Endothelial cell of umbilical vein (primary cell): ENCODE data around the gene SAMD14. TPM values are rescaled to one million over a fixed set of nuclear protein-coding genes. Genes with fewer than 3 reads are reported as not detected.

Experiments
- BruUV-seq: library from RNA; stranded (reverse); fragments of 400-500 nt; replicated peaks from 2 replicates; lab custom pipeline; 2021; lab: Mats Ljungman, UMichigan
- CTCF ChIA-PET: fragments of 300-600, 350-600 bp; sonication (Branson Sonifier 250); formaldehyde crosslinking; loops from one replicate; lab custom pipeline; 2021; ENCODE audit warnings: antibody characterized with exemption, inconsistent platforms; lab: Charles Lee
- POLR2A ChIA-PET: fragments of 300-600, 350-600 bp; sonication (Branson Sonifier 250); formaldehyde crosslinking; loops from one replicate; lab custom pipeline; 2021; ENCODE audit warnings: antibody characterized with exemption, inconsistent platforms; lab: Charles Lee
- DNase-seq: peaks from one replicate; pipeline ENCODE4 v3.0.0-alpha.2; 2011; ENCODE audit warnings: low read depth, low spot score
- FAIRE-seq: peaks from 2 replicates; lab custom pipeline; 2011; peaks lifted over from hg19 to GRCh38; lab: Jason Lieb, UNC
- H2AFZ ChIP-seq: 2 replicates; pipeline ENCODE4 v1.6.0; 2012; ENCODE audit warnings: low read depth, low read length, control low read depth, inconsistent platforms
- H3K27ac ChIP-seq: 2 replicates; pipeline ENCODE4 v1.5.1; 2011; ENCODE audit warnings: low read depth, mild to moderate bottlenecking, control low read depth, low read length, moderate library complexity; ENCODE audit not compliant: insufficient read depth
- H3K27me3 ChIP-seq, 2 experiments: 2 replicates each; pipeline versions ENCODE4 v1.6.0 to v1.6.1; 2011; ENCODE audit warnings: low read length in 2 of 2, mixed read lengths in 1 of 2; ENCODE audit not compliant: control insufficient read depth in 2 of 2, insufficient read depth in 2 of 2
- H3K36me3 ChIP-seq, 2 experiments: 2 replicates in 1 of 2; 3 replicates in 1 of 2; pipeline ENCODE4 v1.5.1; 2011; ENCODE audit warnings: low read length in 2 of 2, mild to moderate bottlenecking in 1 of 2, moderate library complexity in 1 of 2; ENCODE audit not compliant: control insufficient read depth in 2 of 2, insufficient read depth in 2 of 2; ENCODE audit errors: extremely low read depth in 1 of 2
- H3K4me1 ChIP-seq: 3 replicates; pipeline ENCODE4 v1.5.1; 2011; ENCODE audit warnings: mild to moderate bottlenecking, low read length; ENCODE audit not compliant: control insufficient read depth, insufficient read depth; ENCODE audit errors: extremely low read depth
- H3K4me2 ChIP-seq: 2 replicates; pipeline ENCODE4 v1.6.1; 2011; ENCODE audit warnings: low read length, control low read depth, mixed read lengths; ENCODE audit not compliant: insufficient read depth
- H3K4me3 ChIP-seq, 3 experiments: fragments of 200-600 bp in 1 of 3; sonication (generic), shearing (Covaris generic) in 1 of 3; replicated peaks in 1 of 3; 2 replicates each; pipeline ENCODE4 v1.5.1; 2011 to 2016; ENCODE audit warnings: control low read depth in 3 of 3, low read length in 3 of 3, mild to moderate bottlenecking in 2 of 3, inconsistent platforms in 1 of 3, low read depth in 1 of 3, moderate library complexity in 1 of 3; ENCODE audit not compliant: insufficient read depth in 1 of 3
- H3K79me2 ChIP-seq: 2 replicates; pipeline ENCODE4 v1.6.0; 2012; ENCODE audit warnings: low read length, inconsistent platforms; ENCODE audit not compliant: control insufficient read depth, insufficient read depth
- H3K9ac ChIP-seq: replicated peaks from 2 replicates; pipeline ENCODE3; 2011; ENCODE audit warnings: low read length, control low read depth; ENCODE audit not compliant: insufficient read depth; ENCODE audit errors: extremely low read depth
- H3K9me1 ChIP-seq: replicated peaks from 3 replicates; pipeline ENCODE4 v1.6.0; 2011; ENCODE audit warnings: mild to moderate bottlenecking, low read length; ENCODE audit not compliant: control insufficient read depth, insufficient read depth; ENCODE audit errors: extremely low read depth
- H3K9me3 ChIP-seq: replicated peaks from 2 replicates; pipeline ENCODE4 v1.5.1; 2012; ENCODE audit warnings: low read length, inconsistent platforms; ENCODE audit not compliant: control insufficient read depth, insufficient read depth
- H4K20me1 ChIP-seq: replicated peaks from 2 replicates; pipeline ENCODE3; 2011; ENCODE audit warnings: mild to moderate bottlenecking, low read length; ENCODE audit not compliant: control insufficient read depth, insufficient read depth; ENCODE audit errors: extremely low read depth
- CTCF ChIP-seq, 2 donors: IDR thresholded peaks; 1 replicate in 1 of 2; 2 replicates in 1 of 2; pipeline ENCODE4 v1.5.1; 2011; ENCODE audit warnings: low read length in 2 of 2, mild to moderate bottlenecking in 2 of 2, moderate library complexity in 2 of 2, control low read depth in 1 of 2, inconsistent platforms in 1 of 2, low read depth in 1 of 2; ENCODE audit not compliant: insufficient read depth in 1 of 2; ENCODE audit errors: extremely low read depth in 1 of 2
- EZH2 ChIP-seq: IDR thresholded peaks from 2 replicates; pipeline ENCODE4 v1.6.1; 2012; ENCODE audit warnings: borderline replicate concordance, low read depth, mild to moderate bottlenecking, moderate library complexity, low read length, inconsistent platforms; ENCODE audit not compliant: severe bottlenecking
- FOS ChIP-seq: IDR thresholded peaks from 2 replicates; pipeline ENCODE4 v1.6.1; 2011; ENCODE audit warnings: mild to moderate bottlenecking, low read length, moderate library complexity, borderline replicate concordance; ENCODE audit not compliant: insufficient read depth
- GATA2 ChIP-seq: IDR thresholded peaks from 2 replicates; pipeline ENCODE4 v1.7.0; 2011; ENCODE audit warnings: low read depth, mild to moderate bottlenecking, moderate library complexity, mixed read lengths, low read length; ENCODE audit not compliant: insufficient read length, insufficient read depth
- JUN ChIP-seq: IDR thresholded peaks from 2 replicates; pipeline ENCODE4 v1.6.1; 2011; ENCODE audit warnings: borderline replicate concordance, low read depth; ENCODE audit not compliant: insufficient read length, insufficient read depth
- MAX ChIP-seq: IDR thresholded peaks from 2 replicates; pipeline ENCODE4 v1.6.1; 2011; ENCODE audit not compliant: insufficient read depth, insufficient read length
- MYC ChIP-seq: IDR thresholded peaks from one replicate; pipeline ENCODE4 v1.6.1; 2011; ENCODE audit warnings: mild to moderate bottlenecking, low read depth, low read length
- POLR2A ChIP-seq: IDR thresholded peaks from 2 replicates; pipeline ENCODE4 v1.6.1; 2012; ENCODE audit warnings: low read depth, mild to moderate bottlenecking, control low read depth, low read length
- POLR2AphosphoS5 ChIP-seq: IDR thresholded peaks from 2 replicates; pipeline ENCODE4 v1.6.1; 2012; ENCODE audit warnings: low read depth, mild to moderate bottlenecking, control low read depth, low read length, moderate library complexity; ENCODE audit not compliant: insufficient read depth
- dilution Hi-C: fragments of 300-500 bp; cut with MboI; formaldehyde crosslinking; loops from one replicate; pipeline ENCODE4 v1.15.0; 2019; ENCODE audit warnings: low sequenced_read_pairs; ENCODE audit not compliant: extremely low pct_ligation_motif_present
- intact Hi-C: fragments of 100-400 bp; cut with micrococcal nuclease; formaldehyde crosslinking; loops from one replicate; pipeline ENCODE4 v1.10.0; 2022
- polyA plus RNA-seq, 4 experiments: library from polyadenylated mRNA; depleted of rRNA in 3 of 4; stranded (reverse) in 3 of 4; unstranded in 1 of 4; fragments of >200 nt; gene quantifications; 2 replicates each; pipeline versions ENCODE4 v1.2.1 to v1.2.3, GENCODE V29; 2011 to 2012; ENCODE audit warnings: missing spikeins in 1 of 4
- total RNA-seq: library from RNA; stranded (reverse); gene quantifications from 2 replicates; pipeline ENCODE4 v1.2.3, GENCODE V29; 2021

The SAMD14 gene
- total and polyA plus RNA-seq, 2 donors (not counting 3 experiments of a cell fraction or from before 2014, with no cell fraction given), result 6.8 to 15.6 TPM

GRCh38 chr17:50081757-50082156 lies 48.2 kb downstream of the SAMD14 start:
- no peaks in the 10 kb centered on the region for H3K27me3 ChIP-seq
- dilution Hi-C loops, result no loop called here
- intact Hi-C loops, result no loop called here
- ChIA-PET POLR2A (no interaction called here), CTCF (interaction anchor here (0.8 to 7.8 kb wide), 5 partner anchors 11 to 220 kb away, joined by 3 to 84 read pairs (median 6); partner anchors contain the start of gene ITGA3)
- H3K9me1 ChIP-seq, result no peaks in the 10 kb centered on the region
- no peak overlapping the region for H3K27ac ChIP-seq
- H3K79me2 ChIP-seq, result no peaks in the 10 kb centered on the region
- FAIRE-seq, result no peak
- no peak overlapping the region for H3K4me2 ChIP-seq
- DNase-seq, result no peak
- H3K9ac ChIP-seq, result no peak overlapping the region
- no TSS peak for BruUV-seq
- H3K4me3 ChIP-seq, result no peak overlapping the region
- H2AFZ ChIP-seq, result no peak overlapping the region
- H4K20me1 ChIP-seq, result no peaks in the 10 kb centered on the region
- peaks cover 6 to 40% of the 10 kb centered on the region in 2 experiments for H3K36me3 ChIP-seq
- H3K9me3 ChIP-seq, result no peaks in the 10 kb centered on the region
- no peak for TF ChIP-seq FOS
- peak; percentile 17 for TF ChIP-seq JUN
- H3K4me1 ChIP-seq, result no peaks in the 10 kb centered on the region

GRCh38 chr17:50080827-50081226 lies 49.1 kb downstream of the SAMD14 start:
- Histone ChIP-seq H3K27me3 (no peaks in the 10 kb centered on the region), H3K4me1 (no peaks in the 10 kb centered on the region), H3K4me3 (no peak overlapping the region), H3K9me3 (no peaks in the 10 kb centered on the region), H3K79me2 (no peaks in the 10 kb centered on the region), H3K9ac (no peak overlapping the region), H3K9me1 (no peaks in the 10 kb centered on the region), H2AFZ (no peak overlapping the region), H3K36me3 (peaks cover 6 to 40% of the 10 kb centered on the region in 2 experiments), H3K4me2 (no peak overlapping the region), H4K20me1 (no peaks in the 10 kb centered on the region), H3K27ac (no peak overlapping the region)
- BruUV-seq, result no TSS peak
- no peak for DNase-seq
- intact Hi-C loops (no loop called here), dilution Hi-C loops (no loop called here)
- CTCF ChIA-PET, result interaction anchor here (0.7 to 7.8 kb wide), 6 partner anchors 10 to 219 kb away, joined by 3 to 84 read pairs (median 8); partner anchors contain the start of gene ITGA3
- TF ChIP-seq POLR2AphosphoS5, result no peak
- no peak for TF ChIP-seq MAX
- no peak for TF ChIP-seq GATA2
- no peak for TF ChIP-seq MYC
- no peak for TF ChIP-seq POLR2A
- no peak for TF ChIP-seq CTCF (IDR thresholded peaks at IDR 0.05; ENCODE audit: extremely low read depth in 1 of 2, insufficient read depth in 1 of 2, low read depth in 1 of 2, low read length in 2 of 2)
- no peak for TF ChIP-seq JUN
- no peak for TF ChIP-seq FOS
- no peak for TF ChIP-seq EZH2
- no peak for FAIRE-seq
- POLR2A ChIA-PET, result no interaction called here
